Measurements from ENCODE around the gene MEF2A.
A peak's percentile ranks its signal among the peaks of the same experiment; 100 is the strongest.

MEF2A gene

GRCh38 chr15:99704444-99704838, 138.7 kb downstream of the MEF2A start:
- DNase-seq (ENCODE audit: low read depth) = peak; percentile 71

DNA sequence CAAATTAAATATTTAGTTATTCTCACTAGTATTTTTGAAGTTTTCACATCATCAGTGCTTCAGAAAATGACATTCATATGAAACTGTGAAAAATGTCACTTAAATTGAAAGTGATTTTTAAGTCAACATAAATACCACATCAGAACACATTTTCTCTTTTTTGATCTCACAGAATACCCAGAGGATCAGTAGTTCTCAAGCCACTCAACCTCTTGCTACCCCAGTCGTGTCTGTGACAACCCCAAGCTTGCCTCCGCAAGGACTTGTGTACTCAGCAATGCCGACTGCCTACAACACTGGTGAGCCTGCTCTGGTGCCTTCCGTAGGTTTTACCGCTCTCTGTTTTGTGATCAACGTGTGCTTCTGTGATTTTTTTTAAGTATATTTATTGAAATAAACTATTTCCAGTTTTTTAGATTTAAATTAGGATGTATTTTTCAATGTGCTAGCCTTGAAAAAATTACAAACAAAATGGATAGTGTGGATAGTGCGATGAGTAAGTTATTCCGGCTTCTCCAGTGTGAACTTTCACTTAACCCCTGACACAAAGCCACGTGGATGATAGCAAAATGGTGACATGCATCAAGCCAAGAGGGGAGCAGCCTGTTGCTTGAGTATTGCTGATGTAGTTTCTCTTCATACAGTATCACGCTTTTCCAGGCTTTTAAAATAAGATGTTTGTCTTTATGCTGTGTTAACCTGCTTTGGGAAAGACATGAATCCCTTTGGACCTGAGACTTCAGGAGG, 140.9 kb downstream of the MEF2A start:
- DNase-seq (ENCODE audit: low read depth) = no peak

DNA sequence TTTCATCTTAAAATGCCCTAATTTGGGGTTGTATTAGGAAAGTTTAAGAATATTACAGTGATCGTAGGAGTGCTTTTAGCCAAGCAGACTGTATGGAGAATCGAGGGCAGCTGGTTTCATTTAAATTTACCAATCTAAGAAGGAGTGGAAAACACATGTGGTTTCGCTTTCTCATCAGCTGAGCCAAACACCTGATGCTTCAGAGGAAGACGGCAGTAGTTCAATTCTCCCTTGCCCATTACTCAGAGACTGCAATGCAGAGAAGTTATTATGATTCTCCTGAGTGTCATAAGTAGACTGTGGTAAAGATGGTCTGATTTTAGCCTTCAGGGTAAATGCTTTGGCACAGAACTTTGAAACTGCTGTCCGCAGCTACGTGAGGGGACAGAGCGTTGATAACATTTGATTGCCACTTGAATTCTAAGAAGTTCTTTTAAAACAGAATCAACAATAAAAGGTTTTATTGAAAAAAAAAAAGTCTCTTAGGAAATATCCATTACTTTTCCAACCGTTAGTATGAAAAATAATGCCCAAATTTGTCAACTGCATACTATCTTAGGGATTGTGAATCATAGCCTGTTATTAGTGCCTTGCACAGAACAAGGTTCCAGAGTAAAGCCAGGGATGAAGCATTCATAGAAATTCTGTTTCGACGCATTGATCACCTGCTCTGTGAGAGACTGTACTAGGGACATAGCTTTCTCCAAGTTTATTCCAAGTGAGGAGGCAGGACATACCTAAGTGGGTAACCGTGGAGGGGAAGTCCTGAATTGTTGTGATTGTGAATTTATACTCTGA, 141.9 kb downstream of the MEF2A start:
- peak; percentile 68 for DNase-seq (ENCODE audit: low read depth)

DNA sequence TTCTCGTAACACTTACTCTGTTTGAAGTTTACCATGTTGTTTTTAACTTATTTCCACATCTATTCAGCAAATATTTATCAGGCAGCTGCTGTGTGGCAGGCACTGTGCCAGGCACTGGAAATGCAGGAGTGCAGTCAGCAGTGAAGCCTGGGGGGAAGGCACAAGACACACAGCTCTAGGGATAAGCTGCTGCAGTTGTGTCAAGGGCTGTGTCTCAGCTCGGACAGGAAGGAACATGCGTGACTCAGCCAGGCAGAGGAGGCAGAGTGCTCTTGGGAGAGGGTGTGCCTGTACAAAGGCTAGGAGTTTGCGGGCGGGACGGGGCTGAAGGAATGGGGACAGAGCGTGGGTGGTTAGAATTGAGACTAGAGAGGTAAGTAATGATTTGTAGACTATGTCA, 142.8 kb downstream of the MEF2A start:
- peak; percentile 75 for DNase-seq (ENCODE audit: low read depth)

DNA sequence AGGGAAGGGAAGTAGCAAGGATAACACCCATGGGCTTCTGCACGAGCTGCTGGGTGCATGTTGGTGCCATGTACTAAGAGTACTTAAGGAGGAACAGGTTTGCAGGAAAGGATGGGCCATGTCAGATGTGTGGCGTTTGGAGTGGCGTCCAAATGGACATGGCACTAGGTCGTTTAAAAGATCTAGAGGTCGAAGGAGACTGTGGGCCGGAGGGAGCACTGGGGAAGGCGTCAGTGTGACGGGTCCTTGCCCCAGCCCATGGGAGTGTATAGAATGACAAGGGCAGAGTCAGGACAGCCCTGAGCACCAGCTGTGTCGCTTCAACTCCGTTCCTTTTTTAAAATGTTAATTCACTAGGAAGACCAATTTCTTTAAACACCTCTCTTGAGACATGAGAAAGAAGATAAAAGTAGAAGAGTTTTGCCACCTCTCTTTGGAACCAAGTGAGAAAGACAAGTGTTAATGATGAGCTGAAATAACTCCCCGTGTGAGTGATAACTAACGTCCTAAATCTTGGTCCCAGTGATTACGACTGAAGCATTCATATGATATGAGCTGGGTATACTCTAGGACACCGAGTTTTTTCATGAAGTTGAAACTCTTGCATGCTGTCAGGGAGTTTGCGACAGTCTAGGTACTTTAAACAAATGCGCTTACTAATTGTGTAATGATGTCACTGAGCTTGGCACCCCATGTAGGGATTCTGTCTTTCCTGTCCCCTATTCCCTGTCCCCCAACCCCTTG, 143.6 kb downstream of the MEF2A start:
- no peak for DNase-seq (ENCODE audit: low read depth)

GRCh38 chr15:99711625-99712024, 145.8 kb downstream of the MEF2A start:
- no peak for DNase-seq (ENCODE audit: low read depth)

- no peak for DNase-seq (ENCODE audit: low read depth)
These were observed 146.6 kb downstream of the MEF2A start for GRCh38 chr15:99712415-99712814.

DNA sequence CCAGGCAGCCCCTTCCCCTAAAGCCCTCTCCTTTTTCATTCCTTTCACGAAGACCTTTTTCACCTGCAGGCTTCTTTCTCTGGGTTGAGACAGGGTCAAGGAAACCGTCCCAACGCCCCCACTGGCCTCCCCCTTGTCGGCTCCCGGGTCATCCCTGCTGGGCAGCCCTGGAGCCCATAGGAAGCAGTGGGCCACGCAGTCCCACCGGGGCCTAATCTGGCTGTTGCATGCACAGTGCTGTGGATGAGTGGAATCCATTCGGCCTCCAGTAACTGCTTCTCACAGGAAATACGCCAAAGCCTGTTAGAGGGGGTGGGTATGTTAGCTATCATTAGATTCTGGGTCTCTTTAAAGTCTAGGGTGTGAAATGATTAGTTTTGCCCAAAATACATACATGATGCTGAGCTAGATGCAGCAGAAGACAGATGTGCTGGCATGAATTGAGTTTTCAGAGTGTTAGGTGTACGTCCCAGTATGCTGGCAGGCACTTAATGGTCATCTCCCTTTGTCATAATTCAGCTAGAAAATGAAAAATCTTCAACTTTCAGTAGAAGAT, 150.8 kb downstream of the MEF2A start:
- no peak for DNase-seq (ENCODE audit: low read depth)

DNA sequence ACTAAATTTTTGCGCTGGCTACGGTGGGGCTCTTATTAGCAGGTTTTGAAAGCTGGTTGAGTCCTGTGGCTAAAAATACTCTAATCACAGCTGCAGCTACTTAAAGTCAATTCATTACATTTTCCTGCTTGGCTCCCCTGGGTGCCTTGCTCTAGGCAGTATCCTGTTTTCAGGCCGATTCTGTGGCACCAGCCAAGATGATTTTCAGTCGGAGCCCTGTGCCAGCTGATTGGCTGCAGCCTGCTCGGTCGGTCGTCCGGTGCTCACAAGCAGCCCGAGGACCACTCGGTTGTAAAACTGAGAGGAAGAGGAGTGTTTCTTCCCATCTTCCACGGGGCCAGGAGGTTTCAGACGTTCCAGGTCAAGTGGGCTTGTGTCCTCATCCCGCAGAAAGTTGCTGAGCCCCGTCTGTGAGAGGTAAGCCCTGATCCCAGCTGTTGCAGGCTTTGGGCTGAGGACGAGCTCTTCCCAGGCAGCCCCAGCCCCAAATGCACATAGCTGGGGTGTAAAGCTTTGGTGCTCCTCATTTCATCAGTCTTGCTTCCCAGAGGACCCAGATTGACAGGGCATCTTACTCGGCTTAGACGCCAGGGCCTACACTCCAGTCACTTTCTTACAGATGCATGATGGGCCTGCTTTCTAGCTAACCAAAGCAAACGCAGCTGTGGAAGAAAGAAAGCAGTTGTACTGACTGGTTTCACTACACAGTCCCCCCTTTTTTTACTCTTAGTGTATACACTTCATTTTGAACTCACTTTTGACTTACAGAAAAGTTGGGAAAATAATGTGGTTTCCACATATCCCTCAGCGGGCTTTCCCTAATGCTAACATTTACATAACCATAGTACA, 151.6 kb downstream of the MEF2A start:
- DNase-seq (ENCODE audit: low read depth) = no peak

DNA sequence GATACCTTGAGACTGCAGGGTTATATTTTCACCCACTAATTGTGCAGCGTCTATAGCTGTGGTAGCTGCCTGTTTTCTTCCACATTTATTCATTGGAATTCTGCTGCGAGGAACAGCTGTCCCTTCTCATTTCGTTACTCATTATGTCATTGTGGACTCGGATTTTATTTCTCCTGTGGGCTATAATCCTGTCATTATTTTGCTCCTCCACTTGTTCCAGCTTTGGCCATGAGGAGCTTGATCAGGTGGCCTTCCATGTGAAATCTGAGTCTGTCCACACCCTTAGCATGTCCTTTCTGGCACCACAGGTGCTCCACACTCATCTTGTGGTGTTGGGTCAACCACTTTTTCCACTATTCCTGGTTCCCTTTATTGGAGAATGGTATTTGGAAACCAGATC, 152.6 kb downstream of the MEF2A start:
- no peak for DNase-seq (ENCODE audit: low read depth)

DNA sequence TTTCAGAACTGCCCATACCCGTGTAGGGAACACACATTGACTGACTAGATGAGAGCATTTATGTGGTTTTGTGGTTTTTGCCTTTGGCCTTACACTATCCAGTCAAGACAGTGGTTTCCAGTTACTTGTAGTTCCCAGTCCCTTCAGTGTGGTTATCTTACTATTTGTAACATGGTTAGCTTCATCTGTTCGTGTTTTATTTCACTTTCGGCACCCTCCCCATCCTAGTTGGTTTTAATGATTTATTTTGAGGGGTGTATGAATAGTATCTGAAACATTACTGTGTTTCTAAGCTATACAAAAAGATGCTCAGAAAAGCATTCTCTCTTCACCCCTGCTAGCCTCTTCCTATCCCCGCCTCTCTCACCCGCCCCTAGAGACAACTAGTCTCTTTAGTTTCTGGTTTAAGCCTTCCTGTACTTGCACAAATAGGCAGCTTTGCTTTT, 153.3 kb downstream of the MEF2A start:
- DNase-seq (ENCODE audit: low read depth) = no peak

- DNase-seq (ENCODE audit: low read depth) = no peak
These were observed 154.7 kb downstream of the MEF2A start for GRCh38 chr15:99720533-99720932.

GRCh38 chr15:99721104-99721778, 155.5 kb downstream of the MEF2A start:
- no peak for DNase-seq (ENCODE audit: low read depth)

- no peak for DNase-seq (ENCODE audit: low read depth)
These were observed 156.1 kb downstream of the MEF2A start for GRCh38 chr15:99721896-99722295.

DNA sequence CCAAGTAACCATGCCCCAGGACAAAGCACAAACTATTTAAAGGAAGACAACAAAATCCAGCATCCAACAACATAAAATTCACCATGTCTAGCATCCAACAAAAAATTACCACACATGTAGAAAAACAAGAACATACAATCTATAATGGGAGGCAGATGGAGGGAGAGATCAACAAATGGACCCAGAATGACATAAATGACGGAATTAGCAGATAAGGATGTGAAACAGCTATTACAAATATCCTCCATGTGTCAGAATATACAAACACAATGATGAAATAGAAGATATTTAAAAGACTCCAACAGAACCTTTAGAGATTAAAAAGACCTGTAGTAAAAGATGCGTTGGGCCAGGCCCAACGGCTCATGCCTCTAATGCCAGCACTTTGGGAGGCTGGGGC, 156.6 kb downstream of the MEF2A start:
- DNase-seq (ENCODE audit: low read depth) = no peak

DNA sequence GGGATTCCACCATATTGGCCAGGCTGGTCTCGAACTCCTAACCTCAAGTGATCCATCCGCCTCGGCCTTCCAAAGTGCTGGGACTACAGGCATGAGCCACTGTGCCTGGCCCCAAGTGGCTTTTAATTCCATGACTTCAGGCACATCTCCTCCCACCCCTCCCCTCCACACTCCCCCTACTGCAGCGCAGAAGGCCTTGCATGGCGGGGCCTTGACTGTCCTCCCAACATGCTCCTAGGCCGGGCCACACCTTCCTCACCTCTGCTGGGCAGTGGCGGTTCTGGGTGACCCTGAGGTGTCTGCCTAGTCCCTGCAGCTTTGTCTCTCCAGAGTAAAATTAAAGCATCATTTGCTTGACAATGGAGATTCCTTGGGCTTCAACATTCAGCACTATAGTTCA, 160.5 kb downstream of the MEF2A start:
- DNase-seq (ENCODE audit: low read depth) = no peak

DNA sequence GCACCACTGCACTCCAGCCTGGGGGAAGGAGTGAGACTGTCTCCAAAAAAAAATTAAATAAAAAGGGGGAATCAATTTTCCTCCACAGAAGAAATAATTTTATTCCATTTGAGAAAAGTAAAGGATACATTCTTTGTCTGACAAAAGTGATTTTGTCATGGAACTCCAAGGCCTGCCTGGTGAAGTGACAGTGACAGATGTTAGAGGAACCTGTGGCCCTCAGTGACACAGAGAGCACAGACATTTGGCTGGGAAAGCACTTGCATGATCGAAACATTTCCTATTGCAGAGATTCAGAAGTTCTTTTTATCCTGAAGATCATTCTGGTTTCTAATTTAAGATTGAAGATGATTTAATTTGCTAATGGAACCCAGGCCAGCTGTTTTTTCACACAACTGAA, 161.5 kb downstream of the MEF2A start:
- DNase-seq (ENCODE audit: low read depth) = no peak

DNA sequence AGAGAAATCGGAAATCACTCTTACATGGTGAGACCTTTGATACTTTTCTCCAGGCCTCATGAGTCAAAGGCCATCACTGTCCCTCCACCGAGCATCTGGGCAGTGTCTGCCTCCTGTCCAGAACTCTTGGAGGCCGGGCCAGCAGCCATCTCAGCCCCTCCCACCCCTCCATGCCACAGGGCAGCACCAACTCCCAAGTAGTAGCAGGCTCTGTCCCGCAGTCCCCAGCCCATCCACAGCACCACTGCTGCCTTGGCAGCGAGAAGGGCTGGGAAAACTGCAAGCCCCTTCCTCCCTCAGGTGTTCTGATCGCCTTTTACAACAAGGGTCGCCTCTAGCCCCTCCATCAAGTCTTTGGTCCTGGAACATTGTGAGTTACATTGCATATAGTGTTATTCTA, 161.9 kb downstream of the MEF2A start:
- no peak for DNase-seq (ENCODE audit: low read depth)

- no peak for DNase-seq (ENCODE audit: low read depth)
These were observed 163.1 kb downstream of the MEF2A start for GRCh38 chr15:99728916-99729315.

GRCh38 chr15:99729327-99729726, 163.5 kb downstream of the MEF2A start:
- no peak for DNase-seq (ENCODE audit: low read depth)

DNA sequence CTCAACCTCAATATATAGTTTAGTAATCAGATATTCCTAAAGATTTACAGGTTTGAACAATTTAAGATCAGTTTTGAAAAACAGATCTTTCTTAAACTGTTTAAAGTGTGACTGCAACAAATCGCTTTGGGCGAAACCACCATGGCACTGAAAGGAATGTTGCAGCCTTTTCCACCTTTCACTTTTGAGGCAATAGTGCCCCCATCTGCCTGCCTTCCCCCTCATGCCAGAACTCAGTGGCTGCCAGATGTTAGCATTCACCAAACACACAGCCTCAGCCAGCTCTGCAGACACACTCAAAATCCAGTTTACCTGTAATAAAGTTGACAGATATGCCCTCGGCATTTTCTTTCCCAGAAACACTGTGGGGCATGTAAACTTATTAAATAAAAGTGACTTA, 164.1 kb downstream of the MEF2A start:
- DNase-seq (ENCODE audit: low read depth) = peak; percentile 35
